Stimulated activated CD8-positive, alpha-beta memory T cell treated with anti-CD3 and anti-CD28 coated beads, Interleukin-15, amount 100 ng/mL, for 1 hour (primary cell): ENCODE results near the gene PSG1.
"Not testable (repeated sequence)": the region's sequence is repeated elsewhere in the genome, so short reads cannot be mapped to it uniquely, and the experiment has no call there.

Source experiments
- DNase-seq: peaks from one replicate; pipeline ENCODE4 v3.0.0-alpha.2; 2020; ENCODE audit warnings: low read depth

PSG1 gene

GRCh38 chr19:42881279-42881678, 1.8 kb upstream of the PSG1 start:
- DNase-seq, result not testable (repeated sequence)

DNA sequence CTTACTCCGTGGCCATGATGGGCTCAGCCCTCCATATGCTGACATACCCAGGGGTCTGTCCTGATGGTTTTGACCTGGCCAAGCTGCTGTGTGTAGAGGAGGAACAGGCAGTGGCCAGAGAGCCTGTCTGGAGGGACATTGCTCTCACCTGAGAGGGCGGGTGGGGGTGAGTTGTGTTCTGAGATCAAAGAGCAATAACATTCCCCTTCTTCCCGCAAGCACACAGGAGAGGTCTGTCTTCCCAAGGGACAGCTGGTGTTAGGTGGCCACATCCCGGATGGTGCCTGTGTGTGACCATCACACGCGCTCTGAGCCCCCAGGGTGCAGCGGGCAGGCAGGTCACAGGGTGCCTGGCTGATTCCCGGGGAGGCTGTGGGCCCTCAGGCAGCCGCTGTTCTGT, 1.1 kb upstream of the PSG1 start:
- not testable (repeated sequence) for DNase-seq

- not testable (repeated sequence) for DNase-seq
These were observed 2.9 kb downstream of the PSG1 start for GRCh38 chr19:42876596-42876995.

- DNase-seq, result not testable (repeated sequence)
These were observed 3.6 kb downstream of the PSG1 start for GRCh38 chr19:42875881-42876280.

- not testable (repeated sequence) for DNase-seq
These were observed 4.4 kb downstream of the PSG1 start for GRCh38 chr19:42874901-42875813.

GRCh38 chr19:42874136-42874535, 5.4 kb downstream of the PSG1 start:
- DNase-seq, result not testable (repeated sequence)

DNA sequence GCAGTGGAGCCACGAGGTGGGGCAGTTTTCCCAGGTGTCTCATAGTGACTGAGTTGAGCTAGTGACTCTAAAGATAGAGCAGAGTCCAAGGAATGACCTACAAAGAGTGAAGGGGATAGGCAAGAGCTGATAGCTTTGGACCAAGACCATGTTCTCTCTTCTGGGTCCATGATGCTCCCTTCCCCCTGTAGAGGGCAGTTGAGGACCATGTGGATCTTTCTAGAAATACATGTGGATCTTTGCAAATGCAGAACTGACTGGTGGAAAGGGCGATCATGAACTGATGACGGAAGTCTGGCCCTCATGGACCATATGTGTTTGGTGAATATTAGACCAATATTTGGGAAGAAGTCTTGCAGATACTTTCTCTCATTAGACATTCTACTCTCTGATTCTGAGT, 6.9 kb downstream of the PSG1 start:
- DNase-seq, result no peak

GRCh38 chr19:42857544-42857867, 22.0 kb downstream of the PSG1 start:
- no peak for DNase-seq

GRCh38 chr19:42856866-42857543, 22.5 kb downstream of the PSG1 start:
- DNase-seq, result not testable (repeated sequence)

GRCh38 chr19:42854745-42855144, 24.8 kb downstream of the PSG1 start:
- not testable (repeated sequence) for DNase-seq

DNA sequence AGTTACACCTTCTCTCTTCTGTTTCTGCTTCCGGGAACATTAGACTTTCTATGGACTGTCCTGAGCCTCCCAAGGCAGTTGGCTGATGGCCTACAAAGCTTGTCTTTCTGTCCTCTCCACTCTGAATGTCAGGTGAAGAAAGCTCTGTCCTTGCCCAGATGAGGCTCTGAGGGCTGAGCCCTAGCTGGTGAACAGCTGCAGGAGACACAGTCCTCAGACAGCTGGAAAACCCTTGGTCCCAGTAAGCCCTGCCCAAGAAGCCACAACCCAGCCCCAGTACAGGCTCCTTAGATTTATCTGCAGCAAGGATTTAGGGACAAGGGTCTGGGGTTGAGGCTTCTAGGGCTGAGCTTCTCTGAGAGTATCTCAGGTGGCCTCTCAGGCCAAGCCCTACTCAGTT, 26.3 kb downstream of the PSG1 start:
- DNase-seq, result not testable (repeated sequence)

DNA sequence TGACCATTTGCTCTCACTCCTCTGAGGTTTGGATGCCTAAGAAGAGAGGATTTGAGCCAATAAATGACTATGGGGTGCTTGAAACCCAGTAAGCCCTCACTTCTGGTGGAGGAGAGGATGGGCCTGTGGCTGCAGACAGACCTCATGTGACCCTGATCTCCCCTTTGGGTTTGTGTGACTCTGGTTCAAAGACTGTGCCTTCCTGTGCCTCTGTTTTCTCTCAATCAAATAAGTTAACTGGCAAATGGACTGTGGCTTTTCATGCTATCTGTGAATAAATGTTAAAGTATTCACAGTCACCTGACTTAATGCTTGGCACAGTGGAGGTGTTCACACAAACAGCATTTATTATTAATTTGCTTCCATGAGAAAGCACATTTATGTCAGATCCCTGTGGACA, 26.7 kb downstream of the PSG1 start:
- not testable (repeated sequence) for DNase-seq

GRCh38 chr19:42851718-42852280, 27.7 kb downstream of the PSG1 start:
- DNase-seq, result not testable (repeated sequence)

- no peak for DNase-seq
These were observed 28.4 kb downstream of the PSG1 start for GRCh38 chr19:42850981-42851717.

GRCh38 chr19:42846597-42846996, 32.9 kb downstream of the PSG1 start:
- DNase-seq, result no peak

DNA sequence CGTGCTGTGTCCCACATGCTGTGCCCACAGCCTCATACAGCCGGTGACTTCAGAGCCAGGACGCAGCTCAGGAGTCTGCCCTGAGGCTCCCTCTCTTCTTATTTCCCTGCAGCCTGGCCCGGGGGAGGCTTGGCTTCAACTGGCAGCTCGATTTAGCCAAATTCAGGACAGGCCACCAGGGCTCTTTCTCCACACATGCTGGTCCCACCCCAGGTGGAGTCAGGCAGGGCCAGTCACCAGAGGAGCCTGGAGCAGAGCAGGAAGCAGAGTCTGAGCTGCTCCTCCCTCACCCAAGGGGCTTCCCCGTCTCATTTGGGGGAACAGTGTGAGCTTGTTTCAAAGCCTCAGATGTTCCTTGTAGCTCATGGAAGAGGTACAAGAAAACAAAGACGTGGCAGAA, 35.9 kb downstream of the PSG1 start:
- not testable (repeated sequence) for DNase-seq

DNA sequence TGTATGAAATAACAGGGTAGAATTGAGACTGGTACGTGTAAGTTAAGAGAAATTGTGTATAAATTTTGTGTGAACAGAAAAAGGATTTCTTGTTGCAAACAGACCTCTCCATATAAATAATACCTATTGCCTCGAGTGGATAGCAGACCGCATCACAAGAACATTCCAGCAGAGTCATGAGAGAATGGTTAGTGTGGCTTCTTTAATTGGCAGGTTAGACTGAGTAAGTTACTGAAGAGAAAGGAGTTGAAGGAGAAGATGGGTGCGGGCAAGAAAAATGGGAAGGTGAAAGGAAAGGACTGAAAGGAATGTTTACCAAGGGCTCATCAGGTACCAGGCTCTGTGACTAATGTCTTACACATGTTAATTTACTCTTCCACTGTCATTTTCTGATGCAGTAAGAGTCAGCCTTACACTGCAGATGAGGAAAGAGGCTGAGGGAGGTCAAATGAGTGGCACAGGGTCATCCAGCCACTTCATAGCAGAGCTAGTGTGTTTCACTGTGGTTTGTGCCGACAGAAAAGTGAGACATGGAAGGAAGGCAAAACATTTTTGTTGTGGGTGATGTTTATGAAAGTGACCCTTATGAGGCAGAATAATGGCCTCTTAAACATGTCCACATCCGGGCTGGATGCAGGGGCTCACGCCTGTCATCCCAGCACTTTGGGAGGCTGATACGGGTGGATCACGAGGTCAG, 46.6 kb downstream of the PSG1 start:
- not testable (repeated sequence) for DNase-seq

DNA sequence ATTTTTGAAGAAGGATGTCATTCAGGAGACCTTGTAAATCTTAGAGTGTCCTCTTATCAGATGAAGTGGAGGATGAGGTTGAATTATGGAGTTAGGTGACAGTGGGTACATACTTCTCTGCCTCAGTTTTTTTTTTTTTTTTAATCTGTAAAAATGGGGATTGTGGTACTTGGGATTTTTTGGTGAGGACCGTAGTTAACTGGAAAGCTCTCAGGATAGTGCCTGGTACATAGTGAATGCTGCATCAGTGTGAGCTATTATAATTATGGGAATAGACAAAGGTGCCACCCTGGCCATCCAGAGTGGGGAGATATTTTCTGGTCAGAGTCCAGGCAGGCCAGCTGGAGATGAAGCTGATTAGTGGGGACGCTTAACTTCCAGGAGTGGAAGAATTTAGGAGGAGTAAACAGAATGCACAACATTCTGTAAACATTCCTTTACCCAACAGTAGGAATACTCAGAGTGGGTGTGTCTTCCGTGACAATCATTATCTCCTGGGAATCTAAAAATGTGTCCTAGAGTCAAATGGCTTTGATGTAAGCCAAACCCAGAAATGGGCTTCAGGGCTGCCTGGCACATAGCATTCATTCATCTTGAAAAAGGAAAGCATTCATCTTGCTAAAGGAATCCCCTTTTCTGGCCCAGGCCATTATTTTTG, 47.4 kb downstream of the PSG1 start:
- DNase-seq, result not testable (repeated sequence)

GRCh38 chr19:42831221-42832019, 48.1 kb downstream of the PSG1 start:
- DNase-seq, result no peak

DNA sequence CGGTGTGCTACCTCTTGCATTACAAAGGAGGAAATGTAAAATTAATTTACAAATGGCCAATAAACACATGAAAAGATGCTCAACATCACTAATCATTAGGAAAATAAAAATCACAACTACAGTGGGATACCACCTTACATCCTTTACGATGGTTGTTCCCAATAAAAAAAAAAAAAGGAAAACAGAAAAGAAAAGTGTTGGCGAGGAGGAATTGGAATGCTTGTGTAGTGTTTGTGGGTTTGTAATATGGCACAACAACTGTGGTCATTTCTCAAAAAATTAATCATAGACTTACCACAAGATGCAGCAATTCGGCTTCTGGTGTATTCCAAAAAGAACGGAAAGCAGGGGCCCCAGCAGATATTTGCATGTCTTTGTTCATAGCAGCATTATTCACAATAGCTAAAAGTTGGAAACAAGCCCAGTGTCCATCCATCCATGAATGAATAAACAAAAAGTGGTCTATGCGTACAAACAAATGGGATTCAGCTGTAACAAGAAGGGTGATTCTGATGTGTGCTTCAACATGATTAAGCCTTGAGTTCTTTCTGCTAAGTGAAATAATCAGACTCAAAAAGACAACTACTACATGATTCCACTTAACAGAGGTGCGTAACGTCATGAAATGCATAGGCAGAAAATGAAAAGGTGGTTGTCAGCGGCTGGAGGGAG, 58.1 kb downstream of the PSG1 start:
- DNase-seq, result not testable (repeated sequence)
